Liver (tissue), 3 donors: ENCODE results near the gene PDE3A.

Source experiments
- EGR1 ChIP-seq, 2 donors: IDR thresholded peaks; 2 replicates each; pipeline ENCODE4 v1.6.1; 2016 to 2018; ENCODE audit warnings: antibody characterized with exemption in 2 of 2, low read depth in 2 of 2
- JUND ChIP-seq, 2 donors: IDR thresholded peaks; 2 replicates each; pipeline ENCODE4 v1.6.1; 2016; ENCODE audit warnings: antibody characterized with exemption in 2 of 2
- MAX ChIP-seq: IDR thresholded peaks from 2 replicates; pipeline ENCODE4 v1.6.1; 2016; ENCODE audit warnings: antibody characterized with exemption
- RAD21 ChIP-seq, 2 donors: IDR thresholded peaks; 2 replicates each; pipeline ENCODE4 v1.6.1; 2016; ENCODE audit warnings: antibody characterized with exemption in 2 of 2, mild to moderate bottlenecking in 2 of 2
- REST ChIP-seq: IDR thresholded peaks from 2 replicates; pipeline ENCODE4 v1.6.1; 2016; ENCODE audit warnings: antibody characterized with exemption, mild to moderate bottlenecking
- SP1 ChIP-seq: IDR thresholded peaks from 2 replicates; pipeline ENCODE4 v1.6.1; 2018; ENCODE audit warnings: antibody characterized with exemption, mild to moderate bottlenecking
- YY1 ChIP-seq: IDR thresholded peaks from 2 replicates; pipeline ENCODE4 v1.6.1; 2016; ENCODE audit warnings: antibody characterized with exemption, mild to moderate bottlenecking
- TF ChIP-seq, protein P1 (sequence below): fragments of 150-350 bp; IDR thresholded peaks from 2 replicates; pipeline ENCODE4 v1.5.1; 2017; ENCODE audit warnings: improper control_type of control experiment, low read depth, low read length; ENCODE audit not compliant: missing input control
- donor health status: healthy.
- donor health status: healthy.

DNA sequence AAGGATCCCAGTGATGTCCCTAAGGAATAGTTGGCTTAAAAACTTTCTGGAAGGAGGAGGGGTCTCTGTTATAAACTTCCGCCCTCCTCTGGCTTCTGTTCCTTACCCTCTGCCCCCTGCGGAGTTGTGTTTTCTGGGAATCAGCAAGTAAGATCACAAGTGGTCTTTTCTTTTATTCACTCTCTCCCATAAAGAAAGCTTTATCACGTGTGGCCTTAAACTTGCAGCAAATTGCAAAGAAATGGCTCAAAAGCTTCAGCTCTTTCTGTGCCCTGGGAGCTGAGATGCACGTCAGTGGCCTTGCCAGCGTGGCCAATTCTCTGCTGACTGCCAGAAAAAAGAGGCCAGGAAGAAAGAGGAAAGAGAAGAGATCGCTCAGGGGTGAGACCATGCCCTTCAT lies 326.9 kb downstream of the PDE3A start, which contains the start of gene SLCO1C1:
- TF ChIP-seq, protein P1, sequence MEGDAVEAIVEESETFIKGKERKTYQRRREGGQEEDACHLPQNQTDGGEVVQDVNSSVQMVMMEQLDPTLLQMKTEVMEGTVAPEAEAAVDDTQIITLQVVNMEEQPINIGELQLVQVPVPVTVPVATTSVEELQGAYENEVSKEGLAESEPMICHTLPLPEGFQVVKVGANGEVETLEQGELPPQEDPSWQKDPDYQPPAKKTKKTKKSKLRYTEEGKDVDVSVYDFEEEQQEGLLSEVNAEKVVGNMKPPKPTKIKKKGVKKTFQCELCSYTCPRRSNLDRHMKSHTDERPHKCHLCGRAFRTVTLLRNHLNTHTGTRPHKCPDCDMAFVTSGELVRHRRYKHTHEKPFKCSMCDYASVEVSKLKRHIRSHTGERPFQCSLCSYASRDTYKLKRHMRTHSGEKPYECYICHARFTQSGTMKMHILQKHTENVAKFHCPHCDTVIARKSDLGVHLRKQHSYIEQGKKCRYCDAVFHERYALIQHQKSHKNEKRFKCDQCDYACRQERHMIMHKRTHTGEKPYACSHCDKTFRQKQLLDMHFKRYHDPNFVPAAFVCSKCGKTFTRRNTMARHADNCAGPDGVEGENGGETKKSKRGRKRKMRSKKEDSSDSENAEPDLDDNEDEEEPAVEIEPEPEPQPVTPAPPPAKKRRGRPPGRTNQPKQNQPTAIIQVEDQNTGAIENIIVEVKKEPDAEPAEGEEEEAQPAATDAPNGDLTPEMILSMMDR: no peak
- TF ChIP-seq EGR1 (IDR thresholded peaks at IDR 0.05; ENCODE audit: low read depth in 2 of 2) (no peak), RAD21 (IDR thresholded peaks at IDR 0.05) (no peak), JUND (IDR thresholded peaks at IDR 0.05) (no peak), SP1 (no peak), MAX (no peak), YY1 (no peak), REST (no peak)
